MM.1S (cell line): ENCODE measurements around the gene GNPDA2.

Experiments used
- EZH2phosphoT487 ChIP-seq: fragments of 300-600 bp; sonication (generic); IDR thresholded peaks from 2 replicates; pipeline ENCODE4 v1.6.1; 2018; ENCODE audit warnings: antibody characterized with exemption, low read length
- TF ChIP-seq, protein P1 (sequence below): fragments of 300-600 bp; sonication (generic); IDR thresholded peaks from 2 replicates; pipeline ENCODE4 v1.5.1; 2016; ENCODE audit warnings: antibody characterized with exemption, low read length, mixed read lengths

DNA sequence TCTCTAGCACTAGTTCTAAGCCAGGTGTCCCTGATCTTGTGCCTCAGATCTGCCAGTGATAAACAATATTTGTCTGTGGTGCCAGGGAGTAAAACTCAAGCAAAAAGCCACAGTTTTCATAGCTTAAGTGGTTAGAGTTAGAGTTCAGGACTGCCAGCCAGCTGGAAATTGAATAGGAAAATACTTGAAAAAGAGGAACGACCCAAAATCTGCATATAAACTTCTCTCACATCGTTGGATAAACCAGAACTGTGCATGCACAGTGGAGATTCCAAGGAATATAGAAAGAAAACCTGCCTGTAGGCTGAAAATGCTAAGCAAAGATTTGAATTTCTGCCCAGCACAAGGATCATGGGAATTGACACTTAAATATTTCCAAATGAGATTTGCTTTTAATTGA, 35.0 kb upstream of the GNPDA2 start:
- TF ChIP-seq, protein P1, sequence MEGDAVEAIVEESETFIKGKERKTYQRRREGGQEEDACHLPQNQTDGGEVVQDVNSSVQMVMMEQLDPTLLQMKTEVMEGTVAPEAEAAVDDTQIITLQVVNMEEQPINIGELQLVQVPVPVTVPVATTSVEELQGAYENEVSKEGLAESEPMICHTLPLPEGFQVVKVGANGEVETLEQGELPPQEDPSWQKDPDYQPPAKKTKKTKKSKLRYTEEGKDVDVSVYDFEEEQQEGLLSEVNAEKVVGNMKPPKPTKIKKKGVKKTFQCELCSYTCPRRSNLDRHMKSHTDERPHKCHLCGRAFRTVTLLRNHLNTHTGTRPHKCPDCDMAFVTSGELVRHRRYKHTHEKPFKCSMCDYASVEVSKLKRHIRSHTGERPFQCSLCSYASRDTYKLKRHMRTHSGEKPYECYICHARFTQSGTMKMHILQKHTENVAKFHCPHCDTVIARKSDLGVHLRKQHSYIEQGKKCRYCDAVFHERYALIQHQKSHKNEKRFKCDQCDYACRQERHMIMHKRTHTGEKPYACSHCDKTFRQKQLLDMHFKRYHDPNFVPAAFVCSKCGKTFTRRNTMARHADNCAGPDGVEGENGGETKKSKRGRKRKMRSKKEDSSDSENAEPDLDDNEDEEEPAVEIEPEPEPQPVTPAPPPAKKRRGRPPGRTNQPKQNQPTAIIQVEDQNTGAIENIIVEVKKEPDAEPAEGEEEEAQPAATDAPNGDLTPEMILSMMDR, result no peak
- no peak for TF ChIP-seq EZH2phosphoT487
